NCI-H82 (cell line): Measurements from ENCODE around the gene ECE2.
"Not testable (repeated sequence)": the region's sequence is repeated elsewhere in the genome, so short reads cannot be mapped to it uniquely, and the experiment has no call there.

Experiments
- DNase-seq: peaks from one replicate; lab custom pipeline; 2025; lab: John Stamatoyannopoulos, UW

ECE2 gene

GRCh38 chr3:184267249-184267648 lies 8.6 kb upstream of the ECE2 start:
- DNase-seq, result not testable (repeated sequence)

GRCh38 chr3:184272269-184272668 lies 3.6 kb upstream of the ECE2 start:
- no peak for DNase-seq

GRCh38 chr3:184275381-184275701 lies 481 bp upstream of the ECE2 start:
- DNase-seq, result no peak

GRCh38 chr3:184277366-184277765 lies 1.5 kb downstream of the ECE2 start:
- DNase-seq, result no peak

GRCh38 chr3:184282941-184283340 lies 7.1 kb downstream of the ECE2 start:
- no peak for DNase-seq

- no peak for DNase-seq
Measured at GRCh38 chr3:184283681-184284080, 7.9 kb downstream of the ECE2 start.

GRCh38 chr3:184284696-184285095 lies 8.9 kb downstream of the ECE2 start:
- peak; percentile 90 for DNase-seq

GRCh38 chr3:184289426-184289938 lies 13.7 kb downstream of the ECE2 start:
- peak; percentile 92 for DNase-seq

GRCh38 chr3:184290331-184290730 lies 14.5 kb downstream of the ECE2 start:
- no peak for DNase-seq

GRCh38 chr3:184291044-184291737 lies 15.4 kb downstream of the ECE2 start:
- DNase-seq, result no peak

- DNase-seq, result no peak
Measured at GRCh38 chr3:184291738-184292445, 16.1 kb downstream of the ECE2 start.

GRCh38 chr3:184295771-184296170 lies 19.9 kb downstream of the ECE2 start:
- DNase-seq, result no peak

GRCh38 chr3:184296616-184297015 lies 20.8 kb downstream of the ECE2 start:
- no peak for DNase-seq

- peak; percentile 100 for DNase-seq
Measured at GRCh38 chr3:184298759-184299487, 23.1 kb downstream of the ECE2 start, which contains the start of gene PSMD2. Gene PSMD2, plus strand, starts transcription at chr3:184299241. Its CDS starts 26 bp downstream, at chr3:184299267.

GRCh38 chr3:184299488-184300377 lies 23.9 kb downstream of the ECE2 start:
- peak; percentile 63 for DNase-seq

GRCh38 chr3:184300378-184300720 lies 24.5 kb downstream of the ECE2 start:
- no peak for DNase-seq

GRCh38 chr3:184305577-184305976 lies 29.8 kb downstream of the ECE2 start:
- peak; percentile 26 for DNase-seq

GRCh38 chr3:184306341-184306972 lies 30.6 kb downstream of the ECE2 start:
- no peak for DNase-seq

GRCh38 chr3:184307915-184308314 lies 32.1 kb downstream of the ECE2 start:
- DNase-seq, result no peak

GRCh38 chr3:184308744-184309143 lies 32.9 kb downstream of the ECE2 start:
- DNase-seq, result no peak

- no peak for DNase-seq
Measured at GRCh38 chr3:184311633-184312032, 35.8 kb downstream of the ECE2 start.
